ENCODE data around the gene PARP8. TPM values are rescaled to one million over a fixed set of nuclear protein-coding genes. Genes with fewer than 3 reads are reported as not detected.

Gene PARP8
- total RNA-seq, 1 experiment from 2014 or later, result 44.1 TPM

GRCh38 chr5:50791813-50792212 lies 125.4 kb downstream of the PARP8 start:
- Mint-ChIP-seq H3K4me1 (ENCODE audit: low read depth, unreplicated experiment) (no peaks in the 10 kb centered on the region), H3K4me3 (ENCODE audit: low read depth, unreplicated experiment) (no peak overlapping the region), H3K36me3 (ENCODE audit: insufficient read depth, unreplicated experiment) (peaks cover 14% of the 10 kb centered on the region), H3K9me3 (ENCODE audit: low read depth, unreplicated experiment) (no peaks in the 10 kb centered on the region), H3K27ac (ENCODE audit: unreplicated experiment) (no peak overlapping the region), H3K27me3 (ENCODE audit: unreplicated experiment) (no peaks in the 10 kb centered on the region)
- TF ChIP-seq CTCF (IDR thresholded peaks at IDR 0.05; ENCODE audit: unreplicated experiment), result no peak
- CTCF ChIA-PET, result no interaction called here
- intact Hi-C loops (cut with micrococcal nuclease; ENCODE audit: unreplicated experiment), result no loop called here
- DNase-seq, result no peak
- BruUV-seq (replicated peaks), result no TSS peak

- no peaks in the 10 kb centered on the region for H3K27me3 Mint-ChIP-seq (ENCODE audit: unreplicated experiment)
- H3K4me3 Mint-ChIP-seq (ENCODE audit: low read depth, unreplicated experiment), result no peak overlapping the region
- H3K9me3 Mint-ChIP-seq (ENCODE audit: low read depth, unreplicated experiment), result no peaks in the 10 kb centered on the region
- H3K36me3 Mint-ChIP-seq (ENCODE audit: insufficient read depth, unreplicated experiment), result peaks cover 9% of the 10 kb centered on the region
- no peaks in the 10 kb centered on the region for H3K4me1 Mint-ChIP-seq (ENCODE audit: low read depth, unreplicated experiment)
- TF ChIP-seq CTCF (IDR thresholded peaks at IDR 0.05; ENCODE audit: unreplicated experiment), result no peak
- no TSS peak for BruUV-seq (replicated peaks)
- DNase-seq, result no peak
- H3K27ac Mint-ChIP-seq (ENCODE audit: unreplicated experiment), result no peak overlapping the region
- CTCF ChIA-PET, result no interaction called here
- intact Hi-C loops (cut with micrococcal nuclease; ENCODE audit: unreplicated experiment), result no loop called here
Observed at GRCh38 chr5:50792843-50793242, 126.4 kb downstream of the PARP8 start.

GRCh38 chr5:50794812-50795211 lies 128.4 kb downstream of the PARP8 start:
- H3K27ac Mint-ChIP-seq (ENCODE audit: unreplicated experiment), result no peak overlapping the region
- no peak for DNase-seq

GRCh38 chr5:50798002-50798401 lies 131.6 kb downstream of the PARP8 start:
- H3K4me3 Mint-ChIP-seq (ENCODE audit: low read depth, unreplicated experiment), result no peak overlapping the region
- CTCF ChIA-PET, result no interaction called here

More at GRCh38 chr5:50794812-50795211, 128.4 kb downstream of the PARP8 start:
- Mint-ChIP-seq H3K27me3 (ENCODE audit: unreplicated experiment) (no peaks in the 10 kb centered on the region), H3K4me1 (ENCODE audit: low read depth, unreplicated experiment) (no peaks in the 10 kb centered on the region), H3K36me3 (ENCODE audit: insufficient read depth, unreplicated experiment) (peaks cover 9% of the 10 kb centered on the region), H3K9me3 (ENCODE audit: low read depth, unreplicated experiment) (no peaks in the 10 kb centered on the region), H3K4me3 (ENCODE audit: low read depth, unreplicated experiment) (no peak overlapping the region)
- intact Hi-C loops (cut with micrococcal nuclease; ENCODE audit: unreplicated experiment), result no loop called here
- no TSS peak for BruUV-seq (replicated peaks)
- CTCF ChIA-PET, result no interaction called here
- TF ChIP-seq CTCF (IDR thresholded peaks at IDR 0.05; ENCODE audit: unreplicated experiment), result no peak

More at GRCh38 chr5:50798002-50798401, 131.6 kb downstream of the PARP8 start:
- peaks cover 2% of the 10 kb centered on the region for H3K9me3 Mint-ChIP-seq (ENCODE audit: low read depth, unreplicated experiment)
- no peak for TF ChIP-seq CTCF (IDR thresholded peaks at IDR 0.05; ENCODE audit: unreplicated experiment)
- BruUV-seq (replicated peaks), result no TSS peak
- H3K27ac Mint-ChIP-seq (ENCODE audit: unreplicated experiment), result no peak overlapping the region
- DNase-seq, result no peak
- no peaks in the 10 kb centered on the region for H3K27me3 Mint-ChIP-seq (ENCODE audit: unreplicated experiment)
- H3K4me1 Mint-ChIP-seq (ENCODE audit: low read depth, unreplicated experiment), result no peaks in the 10 kb centered on the region
- intact Hi-C loops (cut with micrococcal nuclease; ENCODE audit: unreplicated experiment), result no loop called here
- H3K36me3 Mint-ChIP-seq (ENCODE audit: insufficient read depth, unreplicated experiment), result peaks cover 9% of the 10 kb centered on the region

All from Calu3 (cell line).